Panc1 (cell line): ENCODE measurements around the gene CCDC12. TPM values are rescaled to one million over a fixed set of nuclear protein-coding genes. Genes with fewer than 3 reads are reported as not detected.

Experiments used
- ATAC-seq: fragments of 200-7000 bp; cut with Tn5 transposase; 2 replicates; pipeline ENCODE4 v1.9.1; 2020; ENCODE audit warnings: mild to moderate bottlenecking, moderate library complexity
- BruUV-seq: library from RNA; stranded (reverse); fragments of 400-500 nt; replicated peaks from 2 replicates; lab custom pipeline; 2021; lab: Mats Ljungman, UMichigan
- CTCF ChIA-PET: fragments of 300-600 bp; sonication (Branson Sonifier 250); formaldehyde crosslinking; loops from one replicate; lab custom pipeline; 2022; ENCODE audit warnings: antibody characterized with exemption; lab: Charles Lee
- POLR2A ChIA-PET: fragments of 300-600 bp; sonication (Branson Sonifier 250); formaldehyde crosslinking; loops from one replicate; lab custom pipeline; 2022; ENCODE audit warnings: antibody characterized with exemption; lab: Charles Lee
- DNase-seq: peaks from one replicate; pipeline ENCODE4 v3.0.0-alpha.2; 2010; ENCODE audit warnings: low read depth, low spot score
- H3K27ac ChIP-seq: 2 replicates; pipeline ENCODE4 v1.5.1; 2011; ENCODE audit warnings: mild to moderate bottlenecking, low read length, inconsistent platforms
- H3K27me3 ChIP-seq: fragments of 200-500 bp; sonication (Bioruptor generic); 2 replicates; pipeline ENCODE4 v1.6.0; 2014; ENCODE audit warnings: low read length, inconsistent platforms; ENCODE audit not compliant: control insufficient read depth, insufficient read depth
- H3K36me3 ChIP-seq: fragments of 200-500 bp; sonication (Bioruptor generic); 2 replicates; pipeline ENCODE4 v1.5.1; 2014; ENCODE audit warnings: inconsistent platforms, mild to moderate bottlenecking, low read length, moderate library complexity; ENCODE audit not compliant: control insufficient read depth, insufficient read depth
- H3K4me1 ChIP-seq: 2 replicates; pipeline ENCODE4 v1.5.1; 2011; ENCODE audit warnings: inconsistent platforms, mild to moderate bottlenecking, low read length, moderate library complexity; ENCODE audit not compliant: control insufficient read depth, insufficient read depth
- H3K4me3 ChIP-seq, 2 experiments: 2 replicates each; pipeline ENCODE4 v1.5.1; 2011 to 2012; ENCODE audit warnings: low read depth in 2 of 2, low read length in 2 of 2, mild to moderate bottlenecking in 2 of 2, inconsistent platforms in 1 of 2, moderate library complexity in 1 of 2
- H3K9me3 ChIP-seq: fragments of 200-500 bp; sonication (Bioruptor generic); 2 replicates; pipeline ENCODE4 v1.5.1; 2014; ENCODE audit warnings: low read depth, mild to moderate bottlenecking, inconsistent platforms, low read length, moderate library complexity; ENCODE audit not compliant: control insufficient read depth, insufficient read depth
- CTCF ChIP-seq: fragments of 450-650 bp; IDR thresholded peaks from 2 replicates; pipeline ENCODE4 v1.5.1; 2017; ENCODE audit warnings: mild to moderate bottlenecking
- POLR2AphosphoS5 ChIP-seq: IDR thresholded peaks from 2 replicates; pipeline ENCODE4 v1.6.1; 2012; ENCODE audit warnings: mild to moderate bottlenecking, low read depth, low read length, moderate library complexity
- REST ChIP-seq, 2 experiments: IDR thresholded peaks; 2 replicates each; pipeline ENCODE4 v1.6.1; 2011 to 2012; ENCODE audit warnings: low read depth in 2 of 2, control low read depth in 1 of 2, low read length in 1 of 2, mild to moderate bottlenecking in 1 of 2, moderate library complexity in 1 of 2; ENCODE audit not compliant: insufficient read depth in 1 of 2
- SIN3A ChIP-seq: IDR thresholded peaks from 2 replicates; pipeline ENCODE4 v1.6.1; 2012; ENCODE audit warnings: low read depth, mild to moderate bottlenecking, low read length, moderate library complexity, borderline replicate concordance; ENCODE audit not compliant: insufficient read depth
- TCF7L2 ChIP-seq: IDR thresholded peaks from 2 replicates; pipeline ENCODE4 v1.6.1; 2011; ENCODE audit warnings: mild to moderate bottlenecking, low read depth, low read length, inconsistent platforms
- in situ Hi-C: cut with HindIII; loops from 2 replicates; pipeline ENCODE4 v1.10.0; 2016; ENCODE audit warnings: low sequenced_read_pairs, low pct_unique_long_range_greater_than_20kb
- intact Hi-C: fragments of 100-400 bp; cut with micrococcal nuclease; formaldehyde crosslinking; loops from one replicate; pipeline ENCODE4 v1.10.0; 2022; ENCODE audit not compliant: unreplicated experiment
- total RNA-seq: library from RNA; stranded (reverse); gene quantifications from one replicate; pipeline ENCODE4 v1.2.1, GENCODE V29; 2021; ENCODE audit not compliant: unreplicated experiment

Gene CCDC12
- total RNA-seq, 1 experiment from 2014 or later: 35.5 TPM

- Histone ChIP-seq H3K27me3 (no peaks in the 10 kb centered on the region), H3K36me3 (no peaks in the 10 kb centered on the region), H3K4me1 (no peaks in the 10 kb centered on the region), H3K27ac (no peak overlapping the region), H3K9me3 (no peaks in the 10 kb centered on the region), H3K4me3 (no peak overlapping the region)
- intact Hi-C loops (loop anchor here (10.0 kb wide), 1 partner anchor 74 kb away; no protein-coding TSS in a partner anchor), in situ Hi-C loops (no loop called here)
- ChIA-PET POLR2A (no interaction called here), CTCF (no interaction called here)
- TF ChIP-seq TCF7L2 (no peak), SIN3A (no peak), CTCF (no peak; the same call in none of the 2 replicates), POLR2AphosphoS5 (no peak), REST (IDR thresholded peaks at IDR 0.05; ENCODE audit: insufficient read depth in 1 of 2, low read depth in 2 of 2, low read length in 1 of 2) (no peak)
- no peak for DNase-seq
- ATAC-seq: no peak; the same call in 1 of the 2 replicates
- no TSS peak for BruUV-seq
Observed at GRCh38 chr3:46998852-46999515, 22.4 kb upstream of the CCDC12 start.

- ATAC-seq (peak; percentile 83), DNase-seq (no peak)
- H3K4me3 ChIP-seq: no peak overlapping the region
- BruUV-seq: no TSS peak
- no peak overlapping the region for H3K27ac ChIP-seq
- ChIA-PET POLR2A (no interaction called here), CTCF (interaction anchor here (1.0 kb wide), 1 partner anchor 75 kb away, joined by 3 read pairs; no protein-coding TSS in a partner anchor)
- intact Hi-C loops: loop anchor here (10.0 kb wide), 1 partner anchor 73 kb away; no protein-coding TSS in a partner anchor
- no peaks in the 10 kb centered on the region for H3K4me1 ChIP-seq
- in situ Hi-C loops: no loop called here
- H3K27me3 ChIP-seq: no peaks in the 10 kb centered on the region
- no peaks in the 10 kb centered on the region for H3K9me3 ChIP-seq
- no peaks in the 10 kb centered on the region for H3K36me3 ChIP-seq
- no peak for TF ChIP-seq TCF7L2
- no peak for TF ChIP-seq REST (IDR thresholded peaks at IDR 0.05; ENCODE audit: insufficient read depth in 1 of 2, low read depth in 2 of 2, low read length in 1 of 2)
- TF ChIP-seq SIN3A: no peak
- no peak for TF ChIP-seq POLR2AphosphoS5
- TF ChIP-seq CTCF: peak; percentile 90
Observed at GRCh38 chr3:46998121-46998851, 21.7 kb upstream of the CCDC12 start.
